Body of pancreas (tissue), 4 donors: ENCODE data around the gene AMN1. TPM values are rescaled to one million over a fixed set of nuclear protein-coding genes. Genes with fewer than 3 reads are reported as not detected.

Experiments used
- ATAC-seq: fragments of 150-250 bp; one replicate; pipeline ENCODE4 v1.9.1; 2016
- DNase-seq, 4 donors: peaks; one replicate each; pipeline ENCODE4 v3.0.0-alpha.2; 2019
- H3K27ac ChIP-seq, 4 donors: fragments of 200-600 bp; sonication (generic); 1 replicate in 3 of 4; 2 replicates in 1 of 4; pipeline versions ENCODE4 v1.5.1 to v1.6.1; 2016 to 2019; ENCODE audit warnings: mild to moderate bottlenecking in 1 of 4, mixed read lengths in 1 of 4, moderate library complexity in 1 of 4
- H3K27me3 ChIP-seq, 2 donors: fragments of 200-600 bp; sonication (generic); one replicate each; pipeline ENCODE4 v1.6.0; 2016; ENCODE audit warnings: mild to moderate bottlenecking in 1 of 2
- H3K36me3 ChIP-seq, 2 donors: fragments of 200-600 bp; sonication (generic); replicated peaks in 1 of 2; 2 replicates each; pipeline ENCODE4 v1.5.1; 2016; ENCODE audit warnings: low read depth in 2 of 2; ENCODE audit not compliant: insufficient read depth in 1 of 2
- H3K4me1 ChIP-seq: fragments of 200-600 bp; sonication (generic); one replicate; pipeline ENCODE4 v1.6.0; 2016
- H3K4me3 ChIP-seq, 2 donors: fragments of 200-600 bp; sonication (generic); 1 replicate in 1 of 2; 2 replicates in 1 of 2; pipeline ENCODE4 v1.5.1; 2016 to 2019
- H3K9me3 ChIP-seq, 3 donors: fragments of 200-600 bp; sonication (generic); 1 replicate in 2 of 3; 2 replicates in 1 of 3; pipeline ENCODE4 v1.5.1; 2016
- CTCF ChIP-seq, 7 experiments: fragments of 450-650 bp in 4 of 7; fragments of 200-600 bp in 3 of 7; sonication (generic) in 3 of 7; IDR thresholded peaks; one replicate each; pipeline ENCODE4 v1.5.1; 2016 to 2019; ENCODE audit warnings: antibody characterized with exemption in 7 of 7
- POLR2A ChIP-seq, 3 donors: fragments of 450-650 bp; IDR thresholded peaks; one replicate each; pipeline ENCODE4 v1.6.1; 2016; ENCODE audit warnings: antibody characterized with exemption in 3 of 3, mild to moderate bottlenecking in 2 of 3
- WGBS, 2 donors: methylation state at CpG; one replicate each; pipeline ENCODE4 v1.1.5; 2017; 5-methylcytosine and 5-hydroxymethylcytosine counted together
- intact Hi-C: fragments of 100-400 bp; cut with DNase I; formaldehyde crosslinking; loops from one replicate; pipeline ENCODE4 v1.15.1; 2023
- total RNA-seq, 2 donors: library from RNA; depleted of rRNA; stranded (reverse); fragments of >200 nt; gene quantifications; one replicate each; pipeline ENCODE4 v1.1.0, GENCODE V29; 2016

Gene AMN1
- total RNA-seq, 2 donors from 2014 or later, result 6.5 to 13.2 TPM

- TF ChIP-seq POLR2A (IDR thresholded peaks at IDR 0.05) (no peak), CTCF (IDR thresholded peaks at IDR 0.05) (no peak)
- Histone ChIP-seq H3K4me3 (no peak overlapping the region), H3K27me3 (no peaks in the 10 kb centered on the region), H3K36me3 (no peaks in the 10 kb centered on the region), H3K27ac (no peak overlapping the region), H3K4me1 (peaks cover 16% of the 10 kb centered on the region), H3K9me3 (no peaks in the 10 kb centered on the region)
- DNase-seq, result no peak
- ATAC-seq, result no peak
- intact Hi-C loops, result no loop called here
- WGBS, 2 donors, result 86 to 94% methylated on average over 6 of the region's 6 CpGs
These were observed 66.5 kb downstream of the AMN1 start for GRCh38 chr12:31662176-31662849.

- H3K36me3 ChIP-seq, result no peaks in the 10 kb centered on the region
- no peaks in the 10 kb centered on the region for H3K9me3 ChIP-seq
- ATAC-seq (peak; percentile 96), DNase-seq (peak; percentile 93 to 96 (median 94))
- no peaks in the 10 kb centered on the region for H3K27me3 ChIP-seq
- 1 to 2% methylated on average over 47 of the region's 47 CpGs for WGBS, 2 donors
- intact Hi-C loops, result no loop called here
- peak within 1 kb of the TSS; percentile 30 to 40 for H3K4me3 ChIP-seq
- H3K27ac ChIP-seq, result peak within 1 kb of the TSS; percentile 86 to 96 (median 94)
- TF ChIP-seq POLR2A (IDR thresholded peaks at IDR 0.05) (peak; percentile 57 to 88 (median 86)), CTCF (IDR thresholded peaks at IDR 0.05) (peak; percentile 28 to 74 (median 49))
- peaks cover 33% of the 10 kb centered on the region for H3K4me1 ChIP-seq
These were observed 69.5 kb downstream of the AMN1 start, which contains the start of gene ETFBKMT for GRCh38 chr12:31659087-31659942. Gene ETFBKMT (plus strand): TSS chr12:31659688. CDS start chr12:31661954, 2,266 bp downstream.

- no peaks in the 10 kb centered on the region for H3K27me3 ChIP-seq
- H3K9me3 ChIP-seq, result no peaks in the 10 kb centered on the region
- no peak for DNase-seq
- H3K36me3 ChIP-seq, result no peaks in the 10 kb centered on the region
- H3K4me3 ChIP-seq, result no peak overlapping the region
- peak overlapping the region; percentile 86 to 96 (median 94) for H3K27ac ChIP-seq
- TF ChIP-seq POLR2A (IDR thresholded peaks at IDR 0.05), result no peak
- TF ChIP-seq CTCF (IDR thresholded peaks at IDR 0.05), result no peak
- peak; percentile 2 for ATAC-seq
- intact Hi-C loops, result no loop called here
- 5 to 11% methylated on average over 11 of the region's 11 CpGs for WGBS, 2 donors
- H3K4me1 ChIP-seq, result peaks cover 35% of the 10 kb centered on the region
These were observed 70.2 kb downstream of the AMN1 start for GRCh38 chr12:31658471-31659086.

GRCh38 chr12:31655792-31656191 is 73.0 kb downstream of the AMN1 start:
- Histone ChIP-seq H3K4me3 (no peak overlapping the region), H3K4me1 (peaks cover 50% of the 10 kb centered on the region), H3K27ac (peak overlapping the region in 1 of 4 donors; percentile 33), H3K27me3 (no peaks in the 10 kb centered on the region), H3K36me3 (no peaks in the 10 kb centered on the region), H3K9me3 (no peaks in the 10 kb centered on the region)
- no peak for ATAC-seq
- WGBS, 2 donors, result 56 to 58% methylated on average over 1 of the region's 1 CpG
- intact Hi-C loops, result no loop called here
- DNase-seq, result no peak
- no peak for TF ChIP-seq CTCF (IDR thresholded peaks at IDR 0.05)
- no peak for TF ChIP-seq POLR2A (IDR thresholded peaks at IDR 0.05)
